Measurements from ENCODE around the gene ATXN2. TPM values are rescaled to one million over a fixed set of nuclear protein-coding genes. Genes with fewer than 3 reads are reported as not detected.

The ATXN2 gene
- total and polyA plus RNA-seq, 10 donors: 7.7 to 77.8 (median 56.8) TPM

- DNase-seq: no peak
- 5 to 7% (median 6%) methylated on average over 9 to 17 of the region's 17 CpGs for WGBS, 5 donors
- no peaks in the 10 kb centered on the region for H3K9me3 ChIP-seq
- H3K27me3 ChIP-seq (replicated peaks in 1 of 7): no peaks in the 10 kb centered on the region
- TF ChIP-seq CTCF (IDR thresholded peaks at IDR 0.05 in 8 of 11, conservative IDR thresholded peaks at IDR 0.05 in 3 of 11): peak in 3 of 11 experiments; percentile 13 to 31 (median 14)
- peak; percentile 39 to 62 (median 45) for TF ChIP-seq POLR2AphosphoS5 (IDR thresholded peaks at IDR 0.05)
- TF ChIP-seq POLR2A (IDR thresholded peaks at IDR 0.05): no peak
- peaks cover 0 to 21% (median 0%) of the 10 kb centered on the region in 6 donors for H3K36me3 ChIP-seq
- H3K4me3 ChIP-seq: peak overlapping the region in 7 of 8 donors; percentile 3 to 58 (median 19)
- intact Hi-C loops (cut with DNase I; ENCODE audit: low total_unique reads): no loop called here
- H3K4me1 ChIP-seq: peaks cover 94 to 100% (median 100%) of the 10 kb centered on the region in 6 donors
- H3K27ac ChIP-seq: peak overlapping the region; percentile 89 to 95 (median 92)
Measured at GRCh38 chr12:111430433-111431353, 168.4 kb downstream of the ATXN2 start.

GRCh38 chr12:111429828-111430432 lies 169.2 kb downstream of the ATXN2 start:
- peaks cover 0 to 29% (median 0%) of the 10 kb centered on the region in 6 donors for H3K36me3 ChIP-seq
- no peak for DNase-seq
- peak overlapping the region; percentile 1 to 58 (median 17) for H3K4me3 ChIP-seq
- WGBS, 5 donors: 9 to 20% (median 11%) methylated on average over 6 to 21 of the region's 21 CpGs
- intact Hi-C loops (cut with DNase I; ENCODE audit: low total_unique reads): no loop called here
- H3K27me3 ChIP-seq (replicated peaks in 1 of 7): no peaks in the 10 kb centered on the region
- H3K9me3 ChIP-seq: no peaks in the 10 kb centered on the region
- H3K4me1 ChIP-seq: peaks cover 94 to 100% (median 100%) of the 10 kb centered on the region in 6 donors
- H3K27ac ChIP-seq: peak overlapping the region; percentile 89 to 95 (median 92)
- TF ChIP-seq POLR2AphosphoS5 (IDR thresholded peaks at IDR 0.05) (peak in 2 of 3 donors; percentile 13 to 63), CTCF (IDR thresholded peaks at IDR 0.05 in 8 of 11, conservative IDR thresholded peaks at IDR 0.05 in 3 of 11) (no peak)

- H3K4me1 ChIP-seq: peaks cover 96 to 100% (median 100%) of the 10 kb centered on the region in 6 donors
- DNase-seq: peak; percentile 93
- H3K36me3 ChIP-seq: peaks cover 0 to 41% (median 0%) of the 10 kb centered on the region in 6 donors
- H3K27ac ChIP-seq: peak overlapping the region; percentile 89 to 95 (median 92)
- WGBS, 5 donors: 4 to 6% (median 6%) methylated on average over 13 to 21 of the region's 21 CpGs
- H3K9me3 ChIP-seq: no peaks in the 10 kb centered on the region
- TF ChIP-seq POLR2A (IDR thresholded peaks at IDR 0.05) (no peak), CTCF (IDR thresholded peaks at IDR 0.05 in 8 of 11, conservative IDR thresholded peaks at IDR 0.05 in 3 of 11) (no peak), POLR2AphosphoS5 (IDR thresholded peaks at IDR 0.05) (peak; percentile 73 to 82 (median 82))
- intact Hi-C loops (cut with DNase I; ENCODE audit: low total_unique reads): no loop called here
- H3K27me3 ChIP-seq (replicated peaks in 1 of 7): no peaks in the 10 kb centered on the region
- H3K4me3 ChIP-seq: peak overlapping the region in 3 of 8 donors; percentile 15 to 58 (median 16)
Measured at GRCh38 chr12:111428728-111429175, 170.4 kb downstream of the ATXN2 start.
